Fibroblast of pulmonary artery (primary cell): ENCODE measurements around the gene NSD2.

ENCODE experiments used
- DNase-seq: peaks from one replicate; pipeline ENCODE4 v3.0.0-alpha.2; 2010; ENCODE audit warnings: low read depth
- H3K4me3 ChIP-seq: replicated peaks from 2 replicates; pipeline ENCODE4 v1.5.1; 2011; ENCODE audit warnings: low read depth, mild to moderate bottlenecking, control low read depth, low read length, moderate library complexity
- TF ChIP-seq, protein P1 (sequence below): IDR thresholded peaks from 2 replicates; pipeline ENCODE4 v1.5.1; 2011; ENCODE audit warnings: mild to moderate bottlenecking, control low read depth, low read length, inconsistent platforms; ENCODE audit errors: missing control alignments

NSD2 gene

DNA sequence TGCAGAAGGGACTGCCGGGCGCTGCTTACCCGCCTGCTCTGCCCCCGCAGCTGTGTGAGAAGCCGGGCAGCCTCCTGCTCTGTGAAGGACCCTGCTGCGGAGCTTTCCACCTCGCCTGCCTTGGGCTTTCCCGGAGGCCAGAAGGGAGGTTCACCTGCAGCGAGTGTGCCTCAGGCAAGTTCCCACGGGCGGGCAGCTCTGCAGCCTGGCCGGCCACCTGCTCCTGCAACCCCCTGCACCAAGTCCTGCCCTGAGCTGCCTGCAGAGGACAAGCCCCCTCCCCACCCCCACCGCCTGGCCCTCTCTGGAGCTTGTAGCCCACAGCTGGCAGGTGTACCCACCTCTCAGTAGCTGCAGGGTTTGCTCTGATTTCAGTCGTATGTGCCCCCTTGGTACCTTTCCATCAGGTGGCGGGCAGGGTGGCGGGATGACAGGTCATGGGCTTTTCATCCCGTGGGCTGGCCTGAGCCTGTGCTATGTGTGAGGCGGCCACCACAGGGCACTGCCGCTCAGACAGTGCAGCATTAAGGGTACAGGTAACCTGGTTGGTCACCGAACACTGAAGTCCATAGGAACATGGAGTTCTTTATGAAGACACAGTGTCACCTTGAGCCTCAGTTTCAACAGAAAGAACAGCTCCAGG, 81.0 kb downstream of the NSD2 start:
- DNase-seq, result no peak
- H3K4me3 ChIP-seq, result no peak overlapping the region
- TF ChIP-seq, protein P1, sequence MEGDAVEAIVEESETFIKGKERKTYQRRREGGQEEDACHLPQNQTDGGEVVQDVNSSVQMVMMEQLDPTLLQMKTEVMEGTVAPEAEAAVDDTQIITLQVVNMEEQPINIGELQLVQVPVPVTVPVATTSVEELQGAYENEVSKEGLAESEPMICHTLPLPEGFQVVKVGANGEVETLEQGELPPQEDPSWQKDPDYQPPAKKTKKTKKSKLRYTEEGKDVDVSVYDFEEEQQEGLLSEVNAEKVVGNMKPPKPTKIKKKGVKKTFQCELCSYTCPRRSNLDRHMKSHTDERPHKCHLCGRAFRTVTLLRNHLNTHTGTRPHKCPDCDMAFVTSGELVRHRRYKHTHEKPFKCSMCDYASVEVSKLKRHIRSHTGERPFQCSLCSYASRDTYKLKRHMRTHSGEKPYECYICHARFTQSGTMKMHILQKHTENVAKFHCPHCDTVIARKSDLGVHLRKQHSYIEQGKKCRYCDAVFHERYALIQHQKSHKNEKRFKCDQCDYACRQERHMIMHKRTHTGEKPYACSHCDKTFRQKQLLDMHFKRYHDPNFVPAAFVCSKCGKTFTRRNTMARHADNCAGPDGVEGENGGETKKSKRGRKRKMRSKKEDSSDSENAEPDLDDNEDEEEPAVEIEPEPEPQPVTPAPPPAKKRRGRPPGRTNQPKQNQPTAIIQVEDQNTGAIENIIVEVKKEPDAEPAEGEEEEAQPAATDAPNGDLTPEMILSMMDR, result no peak

DNA sequence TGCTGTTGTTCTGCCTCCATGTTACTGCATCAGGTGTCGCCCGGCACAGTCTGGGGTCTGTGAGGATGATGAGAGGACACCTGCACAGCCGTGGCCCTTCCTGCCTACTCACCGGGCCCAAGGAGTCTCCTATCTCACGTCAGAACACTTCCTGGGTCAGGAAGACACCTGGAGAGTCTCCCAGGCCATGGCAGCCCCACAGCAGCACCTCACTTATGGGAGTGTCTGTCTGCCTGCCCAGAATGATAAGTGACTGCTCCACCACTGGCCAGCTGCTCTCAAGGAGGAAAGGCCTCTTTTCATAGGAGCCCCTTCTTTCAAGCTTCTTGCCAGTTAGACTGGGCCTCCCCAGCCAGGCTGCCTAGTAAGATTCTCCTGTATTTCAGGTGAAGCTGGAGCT, 81.5 kb downstream of the NSD2 start:
- no peak for DNase-seq
- no peak overlapping the region for H3K4me3 ChIP-seq
- TF ChIP-seq, protein P1, result no peak

DNA sequence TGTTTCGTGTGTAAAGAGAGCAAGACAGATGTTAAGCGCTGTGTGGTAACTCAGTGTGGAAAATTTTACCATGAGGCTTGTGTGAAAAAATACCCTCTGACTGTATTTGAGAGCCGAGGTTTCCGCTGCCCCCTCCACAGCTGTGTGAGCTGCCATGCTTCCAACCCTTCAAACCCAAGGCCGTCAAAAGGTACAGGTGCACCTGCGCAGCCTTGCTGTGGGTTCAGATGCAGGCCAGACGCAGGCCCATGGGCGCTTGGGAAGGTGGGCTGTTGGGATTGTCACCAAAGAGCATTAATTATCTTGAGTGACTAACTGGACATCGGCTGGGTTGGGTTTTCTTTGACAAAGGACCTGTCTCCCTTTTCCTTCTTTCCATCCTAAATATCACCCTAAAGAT, 82.1 kb downstream of the NSD2 start:
- no peak for DNase-seq
- no peak overlapping the region for H3K4me3 ChIP-seq
- TF ChIP-seq, protein P1, result no peak

DNA sequence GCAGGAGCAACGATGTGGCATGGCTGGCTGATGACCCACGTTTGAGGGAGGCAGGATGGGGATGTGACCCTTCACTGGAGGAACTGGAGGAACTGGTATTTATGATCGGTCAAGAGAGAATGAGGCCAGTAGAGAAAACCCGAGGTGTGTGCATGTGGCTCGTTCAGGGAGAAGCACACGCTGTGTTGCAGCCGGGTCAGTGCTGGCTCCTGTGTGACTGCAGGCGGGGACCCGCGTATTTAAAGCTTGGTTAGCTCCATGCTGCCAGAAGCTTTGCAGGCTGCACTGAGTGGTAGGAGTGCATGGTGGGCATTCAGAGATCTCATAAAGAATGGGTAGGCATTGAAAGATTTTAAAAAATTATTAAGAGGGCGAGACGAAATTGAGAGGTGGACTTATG, 85.4 kb downstream of the NSD2 start:
- H3K4me3 ChIP-seq, result no peak overlapping the region
- TF ChIP-seq, protein P1, result no peak
- DNase-seq, result no peak

DNA sequence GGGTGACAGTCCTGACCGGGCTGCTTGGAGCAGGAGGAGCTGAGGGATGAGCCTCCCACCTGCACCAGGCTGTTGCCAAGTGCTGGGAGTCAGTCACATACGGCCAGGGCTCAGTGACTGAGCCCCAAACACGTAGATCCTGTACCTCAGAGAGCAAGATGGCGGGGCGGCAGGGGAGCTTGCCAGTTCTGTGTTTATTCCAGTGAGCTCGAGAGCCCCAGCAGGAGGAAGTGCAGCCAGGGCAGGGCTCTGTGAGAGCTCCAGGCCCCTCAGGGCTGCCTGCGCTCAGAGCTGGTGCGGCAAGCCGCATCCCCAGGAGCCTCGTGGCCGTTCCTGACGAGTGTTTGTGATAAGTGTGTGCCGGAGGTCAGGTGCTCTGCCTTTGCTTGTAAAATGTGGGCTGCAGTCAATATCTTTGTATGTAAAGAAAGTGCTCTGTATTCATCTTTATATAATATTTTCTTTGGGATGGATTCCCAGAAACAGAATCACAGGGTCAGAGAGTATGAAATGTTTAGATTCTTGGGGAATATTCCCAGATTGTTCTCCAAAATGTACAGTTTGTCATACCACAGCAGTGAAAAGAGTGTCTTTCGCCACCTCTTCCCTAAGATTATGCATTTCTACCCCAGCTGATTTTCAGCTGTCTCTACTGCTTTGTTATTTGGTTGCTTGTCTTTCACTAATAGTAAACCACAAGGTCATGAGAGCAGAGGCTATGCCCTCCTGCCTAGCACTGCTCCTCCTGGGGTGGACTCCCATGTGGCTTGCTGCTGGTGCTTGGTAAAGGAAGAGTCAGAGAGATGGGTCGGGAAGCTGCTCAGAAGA, 87.3 kb downstream of the NSD2 start:
- no peak overlapping the region for H3K4me3 ChIP-seq
- TF ChIP-seq, protein P1, result no peak
- DNase-seq, result no peak

DNA sequence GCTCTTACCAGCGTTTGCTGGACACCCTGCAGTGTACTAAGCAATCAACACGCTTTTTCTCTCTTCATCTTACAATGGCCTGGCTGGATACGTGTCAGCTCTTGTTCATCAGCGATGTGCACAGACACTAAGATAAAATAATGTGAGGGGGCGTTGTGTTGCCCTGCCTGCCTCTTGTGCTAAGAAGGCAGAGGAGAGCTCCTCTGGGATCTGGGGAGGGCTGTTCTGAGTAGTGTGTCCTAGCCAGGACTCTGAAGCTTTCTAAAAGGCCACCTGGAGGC, 87.9 kb downstream of the NSD2 start:
- DNase-seq, result no peak
- H3K4me3 ChIP-seq, result no peak overlapping the region
- TF ChIP-seq, protein P1, result no peak
